Measurements from ENCODE around the gene KLHL28.
"Not testable (repeated sequence)": the region's sequence is repeated elsewhere in the genome, so short reads cannot be mapped to it uniquely, and the experiment has no call there.

The KLHL28 gene

GRCh38 chr14:44898551-44898950, 63.2 kb downstream of the KLHL28 start:
- no peak for DNase-seq (ENCODE audit: low read depth in 4 of 4, low spot score in 1 of 4)

GRCh38 chr14:44897845-44898151, 63.9 kb downstream of the KLHL28 start:
- DNase-seq (ENCODE audit: low read depth in 4 of 4, low spot score in 1 of 4), result no peak

- DNase-seq (ENCODE audit: low read depth in 4 of 4, low spot score in 1 of 4), result peak; percentile 95 to 97 (median 97)
These were observed 64.5 kb downstream of the KLHL28 start for GRCh38 chr14:44897041-44897844.

- DNase-seq (ENCODE audit: low read depth in 4 of 4, low spot score in 1 of 4), result no peak
These were observed 65.3 kb downstream of the KLHL28 start for GRCh38 chr14:44896275-44897040.

- DNase-seq (ENCODE audit: low read depth in 4 of 4, low spot score in 1 of 4), result no peak
These were observed 66.0 kb downstream of the KLHL28 start for GRCh38 chr14:44895716-44896115.

- no peak for DNase-seq (ENCODE audit: low read depth in 4 of 4, low spot score in 1 of 4)
These were observed 68.2 kb downstream of the KLHL28 start for GRCh38 chr14:44893535-44893934.

- not testable (repeated sequence) for DNase-seq (ENCODE audit: low read depth in 4 of 4, low spot score in 1 of 4)
These were observed 69.9 kb downstream of the KLHL28 start for GRCh38 chr14:44891726-44892372.

- no peak for DNase-seq (ENCODE audit: low read depth in 4 of 4, low spot score in 1 of 4)
These were observed 71.9 kb downstream of the KLHL28 start for GRCh38 chr14:44889595-44890471.

- DNase-seq (ENCODE audit: low read depth in 4 of 4, low spot score in 1 of 4), result no peak
These were observed 74.2 kb downstream of the KLHL28 start for GRCh38 chr14:44887596-44887955.

- DNase-seq (ENCODE audit: low read depth in 4 of 4, low spot score in 1 of 4), result no peak
These were observed 74.7 kb downstream of the KLHL28 start for GRCh38 chr14:44886860-44887595.

- DNase-seq (ENCODE audit: low read depth in 4 of 4, low spot score in 1 of 4), result no peak
These were observed 81.0 kb downstream of the KLHL28 start for GRCh38 chr14:44880791-44881190.

Measured in stimulated activated CD4-positive, alpha-beta T cell treated with anti-CD3 and anti-CD28 coated beads, Interleukin-1b, Interleukin-23, amount 100 ng/mL, for 24 hours (primary cell).